Stimulated activated CD4-positive, alpha-beta T cell treated with anti-CD3 and anti-CD28 coated beads, Interleukin-4, amount 100 ng/mL, for 1 hour (primary cell): ENCODE results near the gene HSF4.

ENCODE experiments used
- DNase-seq: peaks from one replicate; pipeline ENCODE4 v3.0.0-alpha.2; 2020

Gene HSF4

DNA sequence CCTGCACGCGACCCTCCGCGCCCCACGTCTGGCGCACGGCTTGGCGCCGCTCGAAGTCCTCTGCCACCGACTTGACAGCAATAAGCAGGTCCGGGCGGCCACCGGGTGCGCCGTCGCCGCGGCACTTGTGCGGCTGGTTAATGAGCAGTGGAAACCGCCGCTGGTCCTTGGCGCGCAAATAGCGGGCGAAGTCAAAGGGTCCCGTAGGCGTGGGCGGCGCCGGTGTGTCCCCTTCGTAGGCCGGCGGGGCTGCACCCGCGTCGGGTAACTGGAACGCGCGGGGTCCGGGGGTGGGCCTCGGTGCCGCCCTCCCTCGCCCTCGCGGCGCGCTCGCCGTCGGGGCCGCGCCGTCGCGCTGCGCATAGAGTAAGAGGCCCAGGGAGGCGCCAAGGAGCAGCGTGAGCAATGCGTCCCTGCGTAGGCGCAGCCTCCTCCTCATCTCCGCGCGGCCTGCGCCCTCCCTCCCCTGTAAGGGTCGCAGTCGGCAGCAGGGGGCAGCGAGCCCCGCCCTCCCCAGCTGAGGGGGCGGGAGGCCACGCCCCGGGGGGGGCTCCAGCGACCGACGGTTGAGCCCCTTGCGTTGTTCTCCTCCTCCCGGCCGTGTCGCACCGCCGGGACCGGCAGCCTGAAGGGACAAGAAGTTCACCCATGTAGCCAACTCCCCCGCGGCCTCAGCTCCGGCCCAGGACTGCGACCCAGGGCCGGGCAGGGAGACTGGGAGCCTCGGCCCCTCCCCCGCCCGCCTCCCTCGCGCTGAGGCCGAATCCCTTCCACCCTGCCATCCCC, 14.3 kb upstream of the HSF4 start:
- peak; percentile 56 for DNase-seq

DNA sequence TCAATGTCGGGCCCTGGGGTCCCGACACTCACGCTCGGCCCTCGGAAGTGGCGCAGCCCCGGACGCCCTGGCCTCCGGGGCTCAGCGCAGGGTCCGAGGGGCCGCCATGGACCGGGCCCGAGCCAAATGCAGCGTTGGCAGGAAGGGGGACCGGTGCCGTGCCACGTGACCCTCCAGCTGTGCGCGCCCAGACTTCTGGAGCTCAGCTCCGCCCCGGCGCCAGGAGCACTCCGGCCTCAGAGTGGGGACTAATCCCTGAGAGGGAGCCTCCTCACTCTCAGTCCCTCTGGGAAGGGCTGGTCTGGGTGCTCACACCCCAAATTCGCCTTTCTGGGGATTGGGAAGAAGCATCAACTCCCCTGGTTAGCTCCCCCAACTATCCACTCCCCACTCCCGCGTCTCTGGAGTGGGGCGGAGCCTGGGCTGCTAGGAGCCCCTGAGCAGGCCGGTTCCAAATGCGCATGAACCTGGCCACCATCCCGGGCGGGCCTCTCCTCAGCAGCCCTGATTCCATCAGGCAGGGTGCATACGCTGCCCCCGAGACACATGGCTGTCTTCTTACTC, 13.6 kb upstream of the HSF4 start, which contains the start of gene B3GNT9:
TSS of gene B3GNT9 (minus strand) at position 166 of the 564 bp plus-strand sequence. CDS start 513 bp downstream, outside the sequence.
- no peak for DNase-seq

DNA sequence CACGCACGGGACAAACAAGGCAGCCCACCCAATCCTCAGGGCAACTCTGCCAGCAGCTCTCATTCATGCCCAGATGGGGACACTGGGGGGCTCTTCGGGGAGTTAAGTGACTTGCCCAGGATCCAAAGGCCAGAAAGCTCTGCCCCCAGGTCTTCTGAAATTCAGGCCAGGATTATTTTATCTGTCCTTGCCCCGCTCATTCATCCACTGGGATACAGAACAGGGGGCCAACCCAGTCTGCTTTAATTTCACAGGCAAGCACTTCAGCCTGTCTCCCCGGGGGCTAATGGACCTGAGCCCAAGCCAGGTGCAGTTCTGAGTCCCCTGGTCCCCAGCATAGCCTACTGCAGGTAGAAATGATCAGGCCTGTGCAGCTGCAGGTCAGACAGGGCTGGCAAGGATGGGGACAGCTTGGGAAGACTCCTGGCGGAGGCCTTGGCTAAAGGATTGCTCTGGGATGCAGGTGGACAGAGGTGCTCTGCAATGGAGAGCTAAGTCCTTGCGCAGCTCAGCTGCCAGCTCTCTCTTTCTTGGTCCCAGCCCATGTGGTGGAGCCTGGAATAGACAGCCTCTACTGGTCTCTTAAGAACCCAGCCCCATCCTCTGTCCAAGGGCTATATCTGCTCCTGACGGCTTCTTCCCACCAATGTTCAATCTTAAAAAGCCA, 13.0 kb upstream of the HSF4 start:
- DNase-seq: no peak

DNA sequence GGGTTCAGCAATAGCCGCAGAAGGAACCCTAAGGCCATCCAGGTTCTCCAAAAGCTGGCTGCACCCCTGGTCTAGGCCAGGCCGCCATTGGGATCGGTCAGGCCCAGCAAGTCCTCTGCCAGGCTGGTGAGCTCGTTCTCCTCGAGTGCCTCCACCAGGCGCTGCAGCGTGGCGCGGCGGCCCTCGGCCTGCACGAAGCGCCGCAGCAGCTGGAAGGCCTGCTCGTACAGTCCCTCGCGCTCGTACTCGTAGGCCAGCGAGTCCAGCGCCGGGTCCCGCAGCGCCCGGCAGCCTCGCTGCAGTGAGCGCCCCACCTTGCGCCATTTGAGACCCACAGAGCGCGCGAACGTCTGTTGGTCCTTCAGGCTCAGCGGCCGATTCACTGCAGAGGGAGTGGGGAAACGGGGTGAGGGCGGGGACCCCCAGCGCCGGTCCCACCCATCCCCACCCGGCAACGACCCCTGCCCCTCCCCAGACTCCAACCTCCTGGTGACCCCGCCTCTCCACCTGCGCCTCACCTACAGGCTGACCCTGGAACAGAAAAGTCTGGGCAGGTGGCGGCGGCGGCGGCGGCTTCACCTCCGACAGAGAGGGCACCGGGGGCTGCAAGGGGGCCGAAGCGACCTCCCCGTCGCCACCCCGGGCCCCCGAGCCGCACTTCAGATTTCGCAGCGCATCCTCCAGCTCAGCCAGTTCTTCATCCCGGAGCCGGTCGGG, 9.8 kb upstream of the HSF4 start:
- DNase-seq: no peak

DNA sequence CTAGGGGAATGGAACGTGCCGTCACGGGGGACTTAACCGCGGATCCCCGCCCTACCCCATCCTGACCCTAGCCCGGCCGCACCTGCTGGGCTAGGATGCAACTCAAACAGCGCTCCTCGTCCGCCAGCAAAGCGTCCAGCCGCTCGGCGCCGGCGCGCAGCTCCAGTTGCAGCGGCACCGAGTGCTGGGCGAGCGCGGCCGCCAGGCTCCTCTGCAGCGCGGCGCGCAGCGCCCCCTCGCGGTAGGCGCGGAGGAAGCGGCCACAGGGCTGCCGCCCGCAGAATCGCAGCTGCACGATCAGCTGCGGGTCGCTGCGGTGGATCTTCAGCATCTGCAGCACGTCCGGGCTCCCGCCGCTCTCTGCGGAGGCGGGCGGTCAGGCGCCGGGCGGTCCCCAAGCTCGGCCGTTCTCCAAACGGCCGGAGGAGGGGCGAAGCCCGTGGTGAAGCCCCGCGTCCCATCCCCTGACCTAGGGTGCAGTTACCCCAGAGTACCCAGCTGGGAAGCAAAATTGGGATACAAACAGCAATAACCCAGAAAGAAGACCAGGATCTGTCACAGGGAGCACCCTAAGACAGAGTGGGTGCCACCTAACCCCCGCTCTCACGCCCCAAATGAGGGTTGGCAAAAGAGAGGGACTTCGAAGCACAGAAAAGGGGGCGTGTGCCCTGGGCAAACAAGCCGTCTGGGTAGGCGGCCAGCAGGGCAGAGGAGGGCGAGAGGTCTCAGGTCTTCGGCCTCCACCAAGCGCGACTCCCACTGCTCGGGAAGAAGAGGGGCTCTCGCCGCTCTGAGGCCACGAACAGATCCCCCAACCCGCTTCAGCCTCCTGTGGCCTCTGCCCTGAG, 9.0 kb upstream of the HSF4 start:
- peak; percentile 82 for DNase-seq

DNA sequence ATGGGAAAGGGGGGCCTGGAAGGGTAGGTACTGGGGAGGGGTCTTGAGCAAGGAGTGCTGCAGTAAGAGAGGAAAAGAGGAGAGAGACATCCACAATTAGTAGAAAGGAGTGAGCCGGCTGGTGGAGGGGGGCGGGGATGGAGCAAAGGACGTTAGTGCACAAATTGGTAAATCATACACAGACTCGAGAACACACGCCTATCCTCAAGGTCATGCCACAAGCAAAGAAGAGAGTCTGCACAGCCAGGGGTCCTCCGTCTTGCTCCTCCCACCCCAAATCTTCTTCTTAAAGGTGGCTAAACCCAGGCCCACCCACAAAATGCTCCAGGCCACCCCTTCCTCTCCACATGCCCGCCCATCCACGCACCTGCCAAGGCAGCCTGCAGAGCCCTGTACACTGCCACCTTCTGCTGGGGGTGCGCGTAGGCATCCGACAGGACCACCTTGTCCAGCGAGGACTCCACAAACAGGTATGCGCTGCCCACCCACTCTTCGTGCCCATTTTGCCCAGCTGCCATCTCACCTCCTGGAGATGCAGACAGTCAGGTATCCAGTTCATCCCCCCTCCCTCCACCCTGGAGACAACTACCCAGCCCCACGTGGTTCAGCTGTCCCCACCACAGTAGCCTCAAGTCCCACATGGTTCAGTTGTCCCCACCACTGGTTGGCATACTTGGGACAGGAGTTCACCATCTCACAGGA, 8.3 kb upstream of the HSF4 start:
- DNase-seq: no peak

DNA sequence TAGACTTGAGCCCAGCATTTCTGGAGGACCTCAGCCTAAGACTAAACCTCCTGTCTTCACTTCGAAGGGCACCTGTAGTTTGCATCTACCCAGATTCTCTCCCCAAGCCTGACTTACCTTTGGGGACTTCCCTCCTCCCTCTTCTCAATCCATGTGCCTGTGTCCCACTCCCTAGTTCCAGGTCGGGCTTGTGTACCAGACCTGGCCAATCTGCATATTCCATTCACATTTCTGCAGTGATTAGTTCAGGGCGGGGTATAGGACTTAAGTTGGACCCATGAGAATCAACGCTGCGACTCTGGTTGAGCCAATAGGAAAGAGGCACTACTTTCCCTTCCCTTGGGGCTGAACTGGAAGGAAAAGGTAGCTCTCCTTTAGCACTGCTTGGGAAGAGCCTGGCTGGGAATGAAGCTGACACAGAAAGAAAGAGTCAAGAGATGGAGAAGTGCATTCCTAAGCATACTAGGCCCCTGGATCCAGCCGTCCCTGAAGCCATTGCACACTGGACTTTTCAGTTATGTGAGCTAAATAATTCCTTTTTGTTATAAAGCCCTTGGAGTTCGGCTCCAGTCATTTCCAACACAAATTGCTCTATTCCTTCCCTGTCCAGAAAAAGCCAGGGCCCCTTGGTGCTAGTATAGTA, 7.3 kb upstream of the HSF4 start:
- DNase-seq: no peak

DNA sequence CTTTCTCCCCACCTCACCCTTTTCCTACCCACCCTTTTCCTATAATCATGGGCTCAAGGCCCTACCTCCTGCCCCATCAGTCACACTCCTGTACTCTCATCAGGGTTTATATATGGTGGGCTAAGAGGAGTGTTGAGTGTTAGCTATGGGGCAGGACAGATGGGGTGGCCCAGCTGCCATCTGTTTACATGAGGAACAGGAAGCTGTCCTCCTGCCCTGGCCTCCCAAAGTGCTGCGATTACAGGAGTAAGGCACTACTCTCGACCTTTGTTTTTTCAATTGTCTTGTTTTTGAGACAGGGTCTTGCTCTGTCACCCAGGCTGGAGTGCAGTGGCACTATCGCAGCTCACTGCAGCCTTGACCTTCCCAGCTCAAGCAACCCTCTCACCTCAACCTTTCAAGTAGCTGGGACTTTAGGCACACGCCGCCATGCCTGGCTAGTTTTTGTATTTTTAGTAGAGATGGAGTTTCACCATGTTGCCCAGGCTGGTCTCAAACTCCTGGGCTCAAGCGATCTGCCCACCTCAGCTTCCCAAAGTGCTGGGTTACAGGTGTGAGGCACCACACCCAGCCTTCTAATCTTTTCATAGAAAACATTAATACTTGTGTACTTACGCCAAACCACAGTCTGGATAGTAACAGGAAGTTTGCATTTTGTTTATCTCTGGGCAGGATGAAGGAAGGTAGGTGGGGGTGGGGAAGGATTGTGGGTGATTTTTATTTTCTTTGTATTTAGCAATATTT, 6.5 kb upstream of the HSF4 start:
- DNase-seq: no peak

DNA sequence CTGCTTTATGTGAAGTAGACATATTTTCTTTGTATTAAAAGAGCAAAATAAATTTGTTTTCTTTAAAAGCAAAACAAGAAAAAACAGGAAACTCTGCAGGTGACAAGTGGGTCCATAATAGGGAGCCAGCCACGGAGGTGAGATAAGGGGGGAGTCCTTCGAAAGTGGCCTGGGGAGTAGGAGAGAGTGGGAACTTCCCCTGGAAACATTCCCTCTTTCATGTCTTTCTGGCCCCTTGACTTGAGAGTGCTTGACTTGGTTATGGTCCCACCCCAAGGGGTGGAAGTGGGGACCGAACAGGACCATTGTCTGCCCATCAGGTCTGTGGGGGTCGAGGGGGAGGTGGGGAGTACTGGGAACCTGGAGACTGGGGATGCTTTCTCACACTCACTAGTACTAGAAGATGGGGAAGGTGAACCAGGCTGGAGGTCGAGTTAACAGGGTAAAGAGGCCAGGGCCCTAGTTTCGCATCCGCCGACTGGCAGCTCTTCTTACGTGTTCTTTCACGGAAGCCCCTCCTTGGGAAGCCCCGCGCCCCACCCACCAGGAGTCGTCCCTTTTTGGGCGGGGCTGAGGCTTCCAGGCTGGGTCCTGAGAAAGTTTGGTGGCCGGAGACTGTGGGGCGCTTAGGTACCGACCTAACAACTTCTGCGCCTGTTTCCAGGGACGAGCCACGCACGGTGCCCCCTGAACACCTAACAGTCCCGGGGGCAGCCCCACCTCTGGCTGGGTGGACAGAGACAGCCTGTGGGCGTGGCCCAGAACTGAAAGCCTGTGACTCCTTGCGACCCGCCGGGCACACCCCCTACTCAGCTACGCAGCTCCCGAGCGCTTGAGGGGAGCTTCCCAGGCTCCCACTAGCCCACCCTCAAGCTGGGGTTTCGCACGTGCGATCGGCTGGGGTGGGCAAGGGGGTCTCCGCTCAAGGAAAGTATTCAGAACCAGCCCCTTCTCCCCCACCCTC, 5.6 kb upstream of the HSF4 start:
- DNase-seq: peak; percentile 76

DNA sequence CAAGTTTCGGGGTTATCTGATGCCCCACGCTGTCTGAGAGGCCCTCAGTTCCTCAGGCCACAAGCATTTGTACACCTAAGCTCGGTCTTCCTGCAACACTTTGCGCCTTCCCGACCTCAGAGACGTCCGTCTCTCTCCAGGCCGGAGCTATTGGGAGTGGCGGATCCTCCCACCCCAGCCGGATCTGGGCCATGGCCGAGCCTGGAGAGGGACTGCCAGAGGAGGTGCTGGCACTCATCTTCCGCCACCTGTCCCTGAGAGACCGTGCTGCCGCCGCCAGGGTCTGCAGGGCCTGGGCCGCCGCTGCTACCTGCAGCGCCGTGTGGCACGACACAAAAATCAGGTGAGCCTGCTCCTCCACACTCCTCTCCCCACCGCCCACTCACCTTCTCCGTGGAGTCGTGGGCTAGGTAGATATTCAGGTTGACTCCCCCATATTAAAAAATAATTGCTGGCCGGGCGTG, 2.9 kb upstream of the HSF4 start:
- DNase-seq: no peak

DNA sequence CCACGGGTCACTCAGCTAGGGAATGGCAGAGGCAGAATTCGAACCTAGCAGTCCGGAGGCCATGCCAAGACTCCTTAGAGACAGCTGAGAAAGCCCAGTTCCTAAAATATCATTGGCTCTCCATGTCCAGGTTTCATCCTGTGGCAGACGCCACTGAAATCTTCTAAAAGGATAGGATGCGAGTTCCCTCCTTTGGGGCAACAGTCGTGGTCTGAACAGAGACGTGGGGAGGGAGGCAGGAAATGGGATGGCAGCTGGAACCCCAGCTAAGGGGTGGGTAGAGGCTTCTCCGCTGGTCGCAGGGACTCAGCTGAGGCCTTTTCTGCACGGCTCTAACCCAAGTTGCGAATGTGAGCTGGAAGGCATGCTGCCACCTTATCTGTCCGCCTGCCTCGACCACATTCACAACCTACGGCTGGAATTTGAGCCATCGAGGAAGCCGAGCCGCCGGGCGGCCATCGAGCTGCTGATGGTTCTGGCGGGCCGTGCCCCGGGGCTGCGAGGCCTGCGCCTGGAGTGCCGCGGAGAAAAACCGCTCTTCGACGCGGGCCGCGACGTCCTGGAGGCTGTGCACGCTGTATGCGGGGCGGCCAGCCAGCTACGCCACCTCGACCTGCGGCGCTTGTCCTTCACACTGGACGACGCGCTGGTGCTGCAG, 1.9 kb upstream of the HSF4 start:
- DNase-seq: no peak

DNA sequence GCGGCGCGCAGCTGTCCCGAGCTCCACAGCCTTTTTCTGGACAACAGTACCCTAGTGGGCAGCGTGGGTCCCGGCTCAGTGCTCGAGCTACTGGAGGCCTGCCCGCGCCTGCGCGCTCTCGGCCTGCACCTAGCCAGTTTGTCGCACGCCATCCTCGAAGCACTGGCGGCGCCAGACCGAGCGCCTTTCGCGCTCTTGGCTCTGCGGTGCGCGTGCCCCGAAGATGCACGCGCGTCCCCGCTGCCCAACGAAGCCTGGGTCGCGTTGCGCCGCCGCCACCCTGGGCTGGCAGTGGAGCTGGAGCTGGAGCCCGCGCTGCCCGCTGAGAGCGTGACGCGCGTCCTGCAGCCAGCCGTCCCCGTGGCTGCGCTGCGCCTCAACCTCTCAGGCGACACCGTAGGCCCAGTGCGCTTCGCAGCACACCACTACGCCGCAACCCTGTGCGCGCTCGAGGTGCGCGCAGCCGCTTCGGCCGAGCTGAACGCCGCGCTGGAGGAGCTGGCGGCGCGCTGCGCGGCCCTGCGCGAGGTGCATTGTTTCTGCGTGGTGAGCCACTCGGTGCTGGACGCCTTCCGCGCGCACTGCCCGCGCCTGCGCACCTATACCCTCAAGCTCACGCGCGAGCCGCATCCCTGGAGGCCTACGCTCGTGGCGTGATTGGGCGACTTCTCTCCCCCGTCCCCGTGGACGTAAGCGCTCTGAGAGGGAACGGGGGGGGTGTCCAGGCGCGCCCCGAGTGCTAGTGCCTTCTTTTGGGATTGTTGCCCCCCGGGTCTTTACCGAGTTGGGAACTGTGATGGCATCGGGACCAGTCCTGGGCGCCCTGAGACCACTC, 1.2 kb upstream of the HSF4 start:
- DNase-seq: peak; percentile 49

DNA sequence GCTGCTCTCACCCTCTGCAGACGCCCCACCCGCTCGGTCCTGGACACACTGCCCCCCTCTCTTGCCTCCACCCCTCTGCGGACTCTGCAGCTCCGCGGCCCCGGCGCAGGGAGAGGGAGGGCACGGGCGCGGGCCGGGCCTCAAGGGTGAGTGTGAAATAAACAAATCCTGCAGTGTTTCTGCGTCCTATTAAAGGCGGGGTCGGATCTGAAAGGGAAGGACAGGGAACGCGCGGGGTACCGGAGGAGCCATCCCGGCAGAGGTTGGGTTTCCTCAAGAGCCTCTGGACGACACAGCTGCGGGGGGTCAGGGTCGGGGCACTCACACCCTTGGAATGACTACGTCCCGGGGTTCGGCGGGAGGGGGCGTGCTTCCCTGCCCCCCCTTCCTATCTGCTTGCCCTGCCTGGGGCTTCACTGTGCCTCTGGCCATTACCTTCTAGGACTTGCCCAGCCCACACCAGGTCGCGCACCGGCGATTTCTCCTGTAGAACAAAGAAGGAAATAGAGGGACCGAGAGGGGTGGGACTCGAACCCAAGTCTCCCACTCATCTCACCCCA, 466 bp upstream of the HSF4 start:
- no peak for DNase-seq

DNA sequence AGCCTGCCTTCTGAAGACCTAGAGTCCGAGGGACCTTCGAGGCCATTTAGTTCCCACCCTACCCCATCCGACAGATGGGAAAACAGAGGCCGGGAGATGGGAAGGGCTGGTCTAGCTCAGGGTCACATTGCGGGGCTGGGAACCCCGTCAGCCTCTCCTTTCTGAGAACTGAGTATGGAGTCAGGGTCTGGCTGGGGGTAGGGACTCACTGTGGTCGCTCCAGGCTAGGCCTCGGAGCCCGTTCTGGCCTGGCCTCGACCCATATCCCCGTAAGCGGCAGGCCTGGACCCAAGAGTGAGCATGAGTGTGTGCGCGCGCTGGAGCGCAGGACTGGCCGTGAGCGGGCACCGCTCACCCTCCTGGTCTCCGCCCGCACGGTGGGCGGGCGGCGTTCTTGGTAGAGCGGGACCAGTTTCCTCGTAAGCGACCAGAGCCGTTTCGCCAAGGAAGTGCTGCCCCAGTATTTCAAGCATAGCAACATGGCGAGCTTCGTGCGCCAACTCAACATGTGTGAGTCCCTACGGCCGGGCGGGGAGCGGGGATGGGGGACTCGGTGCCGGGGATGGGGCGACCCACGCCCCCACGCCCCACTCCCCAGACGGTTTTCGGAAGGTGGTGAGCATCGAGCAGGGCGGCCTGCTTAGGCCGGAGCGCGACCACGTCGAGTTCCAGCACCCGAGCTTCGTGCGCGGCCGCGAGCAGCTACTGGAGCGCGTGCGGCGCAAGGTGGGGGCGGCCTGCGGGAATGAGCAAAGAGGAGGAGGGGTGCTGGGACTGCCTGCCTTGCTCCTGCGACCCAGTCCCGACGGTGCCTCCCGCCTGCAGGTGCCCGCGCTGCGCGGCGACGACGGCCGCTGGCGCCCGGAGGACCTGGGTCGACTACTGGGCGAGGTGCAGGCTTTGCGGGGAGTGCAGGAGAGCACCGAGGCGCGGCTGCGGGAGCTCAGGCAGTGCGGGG, 855 bp downstream of the HSF4 start:
- no peak for DNase-seq

DNA sequence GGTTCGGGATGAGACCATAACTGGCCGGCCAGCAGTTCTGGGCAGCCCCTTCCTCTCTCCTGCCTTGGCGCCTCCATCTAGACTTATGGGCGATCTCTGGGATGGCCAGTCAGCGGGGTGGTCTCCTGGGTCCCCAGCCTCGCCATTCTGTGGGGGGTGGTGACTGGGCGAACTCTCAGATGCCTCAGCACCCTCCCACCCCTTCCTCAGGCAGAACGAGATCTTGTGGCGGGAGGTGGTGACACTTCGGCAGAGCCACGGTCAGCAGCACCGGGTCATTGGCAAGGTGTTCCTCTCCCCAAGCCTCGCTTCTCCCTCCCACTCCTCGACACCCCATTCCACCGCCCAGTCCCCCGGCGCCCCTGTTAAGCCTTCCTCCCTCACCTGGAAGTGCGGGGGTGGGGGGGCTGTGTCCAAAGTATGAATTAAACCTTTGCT, 1.6 kb downstream of the HSF4 start:
- no peak for DNase-seq

DNA sequence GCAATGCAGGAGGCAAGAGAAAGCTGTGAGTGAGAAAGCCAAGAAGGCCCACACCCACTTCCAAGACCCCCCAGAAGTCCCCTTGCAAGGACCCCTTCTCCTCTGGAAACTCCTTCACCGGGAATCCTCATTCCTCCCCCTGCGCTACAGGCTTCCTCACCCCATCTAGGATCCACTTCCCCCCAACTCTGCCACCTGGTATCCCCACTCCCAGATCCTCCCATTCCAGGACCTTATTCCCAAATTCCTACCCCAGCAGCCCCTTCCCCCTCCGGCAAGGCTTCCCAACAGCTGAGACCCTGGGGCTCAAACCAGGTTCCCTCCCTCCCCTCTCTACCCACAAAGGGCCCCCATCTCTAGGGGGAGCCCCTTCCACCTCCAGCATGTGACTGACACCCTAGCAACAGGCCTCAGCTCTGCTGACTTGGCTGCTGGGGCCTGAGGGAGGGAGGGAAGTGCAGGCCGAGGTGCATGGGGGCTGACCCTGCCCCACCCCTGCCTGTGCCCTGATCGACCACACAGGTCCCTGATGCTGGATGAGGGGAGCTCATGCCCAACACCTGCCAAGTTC, 2.1 kb downstream of the HSF4 start:
- no peak for DNase-seq
